Sciatic nerve (tissue), 2 donors: Measurements from ENCODE around the gene TTLL8. TPM values are rescaled to one million over a fixed set of nuclear protein-coding genes. Genes with fewer than 3 reads are reported as not detected.
"Not testable (repeated sequence)": the region's sequence is repeated elsewhere in the genome, so short reads cannot be mapped to it uniquely, and the experiment has no call there.

ENCODE experiments used
- ATAC-seq: fragments of 200-7000 bp; cut with Tn5 transposase; one replicate; pipeline ENCODE4 v1.9.1; 2020; ENCODE audit warnings: mild to moderate bottlenecking, moderate library complexity
- DNase-seq: peaks from one replicate; pipeline ENCODE4 v3.0.0-alpha.2; 2020; ENCODE audit warnings: low spot score
- intact Hi-C: fragments of 100-400 bp; cut with DNase I; formaldehyde crosslinking; loops from one replicate; pipeline ENCODE4 v1.14.2; 2022
- total RNA-seq: library from RNA; stranded (reverse); fragmentation: NEBNext Ultra II Directional; extraction: Animal tissue kit (Norgen Biotek cat#: 25700); gene quantifications from one replicate; pipeline ENCODE4 v1.2.1, GENCODE V29; 2021
- donor health status: DM: no; HTN: no; CAD: no.
- donor health status: DM: no; HTN: no; CAD: no.

The TTLL8 gene
- total RNA-seq: not detected

GRCh38 chr22:50058061-50058905 is at the start of gene TTLL8:
TTLL8 (minus strand) TSS chr22:50058298.
- DNase-seq (no peak), ATAC-seq (no peak)
- intact Hi-C loops: no loop called here

GRCh38 chr22:50107529-50107928 is 49.4 kb upstream of the TTLL8 start:
- intact Hi-C loops: no loop called here
- DNase-seq (peak; percentile 34), ATAC-seq (no peak)

GRCh38 chr22:50105208-50106100 is 47.4 kb upstream of the TTLL8 start:
- ATAC-seq (peak; percentile 58), DNase-seq (no peak)
- intact Hi-C loops: no loop called here

DNA sequence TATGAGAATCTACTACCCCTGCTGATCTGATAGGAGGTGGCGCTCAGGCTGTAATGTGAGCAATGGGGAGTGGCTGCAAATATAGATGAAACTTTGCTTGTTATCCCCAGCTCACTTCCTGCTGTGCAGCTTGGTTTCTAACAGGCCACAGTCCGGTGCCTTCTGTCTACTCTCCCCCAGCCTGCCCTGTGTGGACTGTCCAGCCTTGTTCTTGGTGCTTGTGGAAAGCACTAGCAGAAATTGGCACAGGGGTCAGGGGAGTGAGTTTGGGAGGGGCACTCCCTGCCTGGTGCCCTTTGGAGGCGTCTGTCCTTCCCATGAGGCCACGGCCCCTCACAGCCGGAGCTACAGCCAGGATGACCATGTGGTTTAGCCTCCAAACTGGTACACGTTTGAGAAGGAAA is 46.0 kb upstream of the TTLL8 start:
- intact Hi-C loops: no loop called here
- DNase-seq (no peak), ATAC-seq (no peak)

- no peak for DNase-seq
- intact Hi-C loops: no loop called here
These were observed 44.8 kb upstream of the TTLL8 start for GRCh38 chr22:50102946-50103345.

GRCh38 chr22:50101870-50102565 is 43.9 kb upstream of the TTLL8 start:
- DNase-seq: no peak
- no peak for ATAC-seq
- intact Hi-C loops: no loop called here

More at GRCh38 chr22:50102946-50103345, 44.8 kb upstream of the TTLL8 start:
- no peak for ATAC-seq

GRCh38 chr22:50098052-50098451 is 40.0 kb upstream of the TTLL8 start:
- no peak for DNase-seq
- intact Hi-C loops: no loop called here
- no peak for ATAC-seq

- intact Hi-C loops: no loop called here
- ATAC-seq (no peak), DNase-seq (no peak)
These were observed 34.2 kb upstream of the TTLL8 start for GRCh38 chr22:50092342-50092741.

DNA sequence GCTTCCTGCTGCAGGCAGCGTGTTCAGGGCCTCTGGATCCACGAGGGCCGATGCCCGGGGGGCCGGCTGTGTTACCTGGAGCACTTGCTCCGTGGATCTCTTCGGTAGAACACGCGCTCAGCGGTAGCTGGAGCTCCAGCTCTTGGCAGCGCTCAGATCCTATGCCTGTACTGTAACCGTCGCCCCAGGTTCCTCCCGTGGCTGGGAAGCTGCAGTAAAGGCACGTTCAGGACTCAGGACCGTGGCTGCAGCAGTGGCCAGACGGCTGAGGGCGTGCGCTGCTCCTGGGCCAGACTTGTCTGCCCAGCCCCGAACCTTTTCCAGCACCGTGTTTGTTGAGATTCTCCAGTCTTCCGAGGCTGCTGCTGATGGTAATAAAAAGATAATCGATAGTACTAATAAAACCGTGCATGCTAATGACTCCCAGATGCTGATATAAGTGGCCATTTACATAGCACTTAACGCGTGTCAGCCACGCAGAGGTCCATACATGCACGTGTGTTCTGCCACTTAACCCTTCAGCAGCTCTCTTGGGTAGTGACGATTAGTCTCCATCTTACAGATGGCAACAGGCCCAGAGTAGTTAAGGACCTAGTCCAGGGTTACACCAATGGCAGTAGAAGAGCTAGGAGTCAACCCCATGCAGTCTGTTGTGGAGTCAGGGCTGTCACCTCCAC is 33.1 kb upstream of the TTLL8 start:
- intact Hi-C loops: no loop called here
- DNase-seq (no peak), ATAC-seq (peak; percentile 16)

DNA sequence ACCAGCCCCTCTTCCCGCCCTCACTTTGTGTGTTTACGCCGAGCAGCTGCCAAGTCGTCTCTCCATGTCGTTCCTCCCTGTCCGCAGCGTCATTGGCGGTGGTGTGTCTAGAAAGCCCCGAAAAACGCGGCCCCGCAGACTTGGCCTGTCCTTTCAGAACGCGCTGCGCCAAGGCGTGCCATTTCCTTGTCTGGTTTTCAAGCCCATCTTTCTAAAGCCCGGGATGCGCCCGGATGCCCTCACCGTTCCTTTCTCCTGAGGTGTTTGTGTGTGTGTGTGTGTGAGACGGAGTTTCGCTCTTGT is 32.3 kb upstream of the TTLL8 start:
- no peak for ATAC-seq
- no peak for DNase-seq
- intact Hi-C loops: no loop called here

DNA sequence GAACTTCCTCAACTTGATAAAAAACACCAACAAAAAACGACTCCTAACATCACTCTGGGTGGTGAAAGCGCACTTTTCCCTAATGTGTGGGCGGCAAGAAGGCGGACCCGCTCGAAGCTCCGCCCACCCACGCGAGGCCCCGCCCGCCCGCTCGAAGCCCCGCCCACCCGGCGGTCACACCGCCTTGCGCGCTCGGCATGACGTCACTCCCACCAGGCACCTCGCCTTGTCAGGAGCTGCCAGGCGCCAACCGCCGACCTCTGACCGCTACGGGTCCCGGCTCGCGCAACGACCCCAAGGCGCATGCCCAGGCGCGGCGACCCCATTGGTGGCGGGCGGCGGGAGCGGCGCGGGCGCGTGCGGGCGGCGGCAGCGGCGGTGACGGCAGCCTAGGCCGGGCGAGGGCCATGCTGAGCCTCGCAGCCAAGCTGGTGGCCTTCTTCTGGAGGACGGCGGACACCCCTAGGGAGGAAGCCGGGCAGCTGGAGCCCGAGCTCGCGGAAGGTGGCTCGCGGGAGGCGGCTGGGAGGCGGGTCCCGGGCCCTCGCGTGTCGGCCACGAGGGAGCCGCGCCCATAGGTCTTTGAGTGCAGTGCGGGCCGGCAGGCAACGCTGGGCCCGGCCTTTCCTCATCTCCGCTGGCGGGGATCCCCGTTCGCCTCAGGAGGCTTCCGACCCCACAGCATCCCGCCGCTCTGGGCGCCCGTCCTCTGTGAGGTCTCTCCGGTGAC is 31.7 kb upstream of the TTLL8 start, which contains the start of gene MOV10L1:
TSS of gene MOV10L1 (plus strand) at position 325 of the 730 bp plus-strand sequence. CDS start at position 408, 83 bp downstream.
- DNase-seq (peak; percentile 70), ATAC-seq (peak; percentile 76)
- intact Hi-C loops: no loop called here

DNA sequence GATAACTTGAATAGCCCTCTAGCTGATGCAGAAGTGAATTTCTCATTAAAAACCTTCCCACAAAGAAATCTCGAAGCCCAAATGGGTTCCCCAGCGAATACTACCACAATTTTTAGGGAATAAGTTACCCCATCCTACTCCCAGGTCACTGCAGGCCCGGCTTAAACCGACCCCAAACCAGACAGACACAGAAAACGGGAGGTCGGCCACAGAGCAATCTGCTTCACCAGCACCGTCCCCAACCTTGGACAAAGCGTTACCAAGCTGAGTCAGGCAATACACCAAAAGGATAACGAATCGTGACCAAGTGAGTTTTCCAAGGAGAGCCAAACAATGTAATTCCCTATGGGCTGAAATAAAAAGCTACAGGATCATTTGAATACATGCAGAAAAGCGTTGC is 31.1 kb upstream of the TTLL8 start:
- intact Hi-C loops: no loop called here
- ATAC-seq (no peak), DNase-seq (no peak)

DNA sequence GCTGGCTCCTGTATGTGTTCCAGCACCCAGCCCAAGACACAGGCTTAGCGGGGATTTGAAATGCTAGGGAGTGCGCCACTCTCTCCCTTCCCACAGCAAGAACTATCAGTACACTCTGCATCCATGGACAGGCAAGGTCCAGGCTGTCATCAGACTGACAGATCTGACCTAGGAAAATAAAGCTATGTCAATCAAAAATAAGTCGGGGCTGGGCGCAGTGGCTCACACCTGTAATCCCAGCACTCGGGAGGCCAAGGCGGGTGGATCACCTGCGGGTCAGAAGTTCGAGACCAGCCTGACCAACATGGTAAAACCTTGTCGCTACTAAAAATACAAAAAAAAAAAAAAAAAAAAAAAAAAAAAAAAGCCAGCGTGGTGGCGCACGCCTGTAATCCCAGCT is 30.0 kb upstream of the TTLL8 start:
- ATAC-seq (no peak), DNase-seq (no peak)
- intact Hi-C loops: no loop called here

GRCh38 chr22:50087646-50088045 is 29.5 kb upstream of the TTLL8 start:
- DNase-seq: no peak
- intact Hi-C loops: no loop called here

GRCh38 chr22:50086975-50087374 is 28.9 kb upstream of the TTLL8 start:
- ATAC-seq, DNase-seq, intact Hi-C loops: not testable (repeated sequence)

More at GRCh38 chr22:50087646-50088045, 29.5 kb upstream of the TTLL8 start:
- ATAC-seq: no peak

DNA sequence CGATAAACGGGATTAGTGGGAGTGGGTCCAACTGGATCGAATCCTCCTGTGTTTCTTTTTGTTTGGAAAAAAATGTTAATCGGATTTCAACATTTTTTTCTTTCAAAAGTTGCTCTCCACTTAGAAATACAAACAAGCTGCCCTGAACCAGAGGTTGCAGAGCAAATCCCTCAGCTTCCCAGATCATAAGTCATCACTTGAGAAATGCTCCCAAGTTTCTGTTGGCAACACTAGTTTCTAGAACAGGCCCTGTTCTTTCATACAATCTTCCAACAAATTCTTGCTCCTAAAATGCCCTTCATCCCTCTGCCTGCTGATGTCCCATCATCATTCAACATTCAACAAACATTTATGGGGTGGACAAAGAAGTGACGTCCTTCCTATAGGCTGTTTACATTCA is 28.4 kb upstream of the TTLL8 start:
- intact Hi-C loops: no loop called here
- DNase-seq: no peak
- ATAC-seq: no peak

DNA sequence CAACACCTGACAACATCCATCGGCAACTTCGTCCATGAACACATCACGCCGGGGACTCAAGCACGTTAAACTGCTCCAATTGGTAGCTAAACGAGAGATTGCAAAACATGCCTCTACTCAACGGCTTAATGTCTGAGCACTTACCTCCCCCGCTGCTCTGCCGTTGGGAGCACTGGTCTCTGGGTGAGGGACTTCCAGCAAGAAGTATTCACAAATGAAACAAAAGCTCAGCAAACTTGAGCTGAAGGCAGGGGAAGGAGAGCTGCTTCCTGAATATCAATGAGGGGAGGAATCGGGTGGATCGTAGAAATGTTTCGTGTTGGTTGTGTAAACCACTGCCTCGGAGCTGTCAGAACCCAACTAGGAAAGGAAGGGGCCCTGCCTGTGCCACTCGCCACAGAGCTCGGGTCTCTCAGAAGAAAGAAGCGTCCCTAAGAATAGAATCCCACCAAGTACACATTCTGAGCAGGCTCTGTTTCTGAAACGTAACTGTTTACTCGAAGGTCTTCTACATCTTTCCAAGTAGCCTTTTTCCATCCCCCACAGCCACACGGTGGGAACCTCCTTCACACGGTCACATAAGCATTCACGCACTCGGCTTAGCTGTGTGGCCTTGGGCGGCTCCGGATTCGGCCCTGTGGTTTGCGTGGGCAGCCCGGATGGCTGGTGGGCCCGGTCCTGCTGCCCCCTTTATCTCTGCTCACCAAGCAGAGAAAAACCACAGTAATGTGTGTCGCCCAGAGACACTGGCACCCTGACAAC is 27.3 kb upstream of the TTLL8 start, which contains the start of gene MLC1:
TSS of gene MLC1 (minus strand) at position 216 of the 762 bp plus-strand sequence. CDS start 524 bp downstream, outside the sequence.
- ATAC-seq (peak; percentile 22), DNase-seq (no peak)
- intact Hi-C loops: no loop called here
